Upper lobe of right lung (tissue), 1 donor: ENCODE data around the gene SMARCB1. TPM values are rescaled to one million over a fixed set of nuclear protein-coding genes. Genes with fewer than 3 reads are reported as not detected.

ENCODE experiments used
- ATAC-seq: fragments of 200-7000 bp; cut with Tn5 transposase; one replicate; pipeline ENCODE4 v1.9.1; 2020; ENCODE audit warnings: mild to moderate bottlenecking, moderate library complexity
- DNase-seq: peaks from one replicate; pipeline ENCODE4 v3.0.0-alpha.2; 2020
- H3K27ac ChIP-seq: fragments of 200-600 bp; one replicate; pipeline ENCODE4 v1.8.0; 2022
- H3K27me3 ChIP-seq: fragments of 200-600 bp; one replicate; pipeline ENCODE4 v1.8.0; 2022; ENCODE audit warnings: mild to moderate bottlenecking
- H3K36me3 ChIP-seq: fragments of 200-600 bp; one replicate; pipeline ENCODE4 v1.8.0; 2022
- H3K4me1 ChIP-seq: fragments of 200-600 bp; one replicate; pipeline ENCODE4 v1.8.0; 2022
- H3K4me3 ChIP-seq: fragments of 200-600 bp; one replicate; pipeline ENCODE4 v1.8.0; 2022; ENCODE audit warnings: mild to moderate bottlenecking
- H3K9me3 ChIP-seq: fragments of 200-600 bp; one replicate; pipeline ENCODE4 v1.8.0; 2022
- CTCF ChIP-seq: fragments of 200-600 bp; IDR thresholded peaks from one replicate; pipeline ENCODE4 v1.8.0; 2022; ENCODE audit warnings: antibody characterized with exemption
- intact Hi-C: fragments of 100-400 bp; cut with DNase I; formaldehyde crosslinking; loops from one replicate; pipeline ENCODE4 v1.11.0; 2022
- total RNA-seq: library from RNA; stranded (reverse); fragmentation: NEBNext Ultra II Directional; extraction: Animal tissue kit (Norgen Biotek cat#: 25700); gene quantifications from one replicate; pipeline ENCODE4 v1.2.1, GENCODE V29; 2021
- donor health status: DM: no; HTN: yes; CAD: no; lungs with severe emphysema.

SMARCB1 gene
- total RNA-seq, 1 donor from 2014 or later = 59.6 TPM

- no peak for ATAC-seq
- Histone ChIP-seq H3K36me3 (peaks cover 54% of the 10 kb centered on the region), H3K27me3 (no peaks in the 10 kb centered on the region), H3K27ac (no peak overlapping the region), H3K4me1 (peaks cover 12% of the 10 kb centered on the region), H3K4me3 (no peak overlapping the region), H3K9me3 (no peaks in the 10 kb centered on the region)
- intact Hi-C loops = no loop called here
- TF ChIP-seq CTCF = no peak
- DNase-seq = peak; percentile 50
Observed at GRCh38 chr22:23835484-23836144, 48.8 kb downstream of the SMARCB1 start.

- H3K4me3 ChIP-seq = no peak overlapping the region
- DNase-seq = no peak
- peaks cover 47% of the 10 kb centered on the region for H3K36me3 ChIP-seq
- no peak overlapping the region for H3K27ac ChIP-seq
- H3K9me3 ChIP-seq = no peaks in the 10 kb centered on the region
- peaks cover 12% of the 10 kb centered on the region for H3K4me1 ChIP-seq
- ATAC-seq = no peak
- intact Hi-C loops = no loop called here
- TF ChIP-seq CTCF = no peak
- no peaks in the 10 kb centered on the region for H3K27me3 ChIP-seq
Observed at GRCh38 chr22:23836281-23836680, 49.5 kb downstream of the SMARCB1 start.

GRCh38 chr22:23836692-23837495 is 50.1 kb downstream of the SMARCB1 start:
- H3K4me1 ChIP-seq = peaks cover 12% of the 10 kb centered on the region
- intact Hi-C loops = no loop called here
- ATAC-seq (no peak), DNase-seq (no peak)
- H3K36me3 ChIP-seq = peaks cover 41% of the 10 kb centered on the region
- no peak overlapping the region for H3K27ac ChIP-seq
- H3K9me3 ChIP-seq = no peaks in the 10 kb centered on the region
- no peak for TF ChIP-seq CTCF
- H3K4me3 ChIP-seq = no peak overlapping the region
- no peaks in the 10 kb centered on the region for H3K27me3 ChIP-seq

- no peak for DNase-seq
- no peak for TF ChIP-seq CTCF
- Histone ChIP-seq H3K36me3 (peaks cover 36% of the 10 kb centered on the region), H3K27me3 (no peaks in the 10 kb centered on the region), H3K4me1 (peaks cover 12% of the 10 kb centered on the region), H3K9me3 (no peaks in the 10 kb centered on the region), H3K4me3 (no peak overlapping the region), H3K27ac (no peak overlapping the region)
- ATAC-seq = no peak
- intact Hi-C loops = no loop called here
Observed at GRCh38 chr22:23837496-23837859, 50.7 kb downstream of the SMARCB1 start.

GRCh38 chr22:23837911-23838680 is 51.3 kb downstream of the SMARCB1 start:
- DNase-seq = no peak
- no peak for TF ChIP-seq CTCF
- Histone ChIP-seq H3K4me1 (peaks cover 12% of the 10 kb centered on the region), H3K9me3 (no peaks in the 10 kb centered on the region), H3K4me3 (peak overlapping the region; percentile 60), H3K36me3 (peaks cover 32% of the 10 kb centered on the region), H3K27me3 (no peaks in the 10 kb centered on the region), H3K27ac (no peak overlapping the region)
- intact Hi-C loops = no loop called here
- ATAC-seq = no peak
